K562 (cell line): ENCODE measurements around the gene DCXR. TPM values are rescaled to one million over a fixed set of nuclear protein-coding genes. Genes with fewer than 3 reads are reported as not detected.

Experiments used
- GABPA ChIP-seq: fragments of 200-800 bp; sonication (Bioruptor generic); conservative IDR thresholded peaks from 2 replicates; pipeline ENCODE4 v1.6.1; 2016; ENCODE audit warnings: low read depth, missing genetic modification characterization, missing compliant biosample characterization
- SAFB ChIP-seq: fragments of 200-400 bp; formaldehyde crosslinking; IDR thresholded peaks from 2 replicates; pipeline ENCODE4 v1.6.1; 2017; ENCODE audit warnings: low read depth, low read length, borderline replicate concordance
- SMARCA5 ChIP-seq: fragments of 450-650 bp; IDR thresholded peaks from 2 replicates; pipeline ENCODE4 v1.6.1; 2016
- ZC3H11A ChIP-seq: IDR thresholded peaks from 2 replicates; pipeline ENCODE4 v1.6.1; 2012; ENCODE audit warnings: low read depth, low read length, improper control_type of control experiment
- ZNF76 ChIP-seq: fragments of 250-450 bp; sonication (Bioruptor Pico); IDR thresholded peaks from 2 replicates; pipeline ENCODE4 v1.4.0; 2020; ENCODE audit warnings: mild to moderate bottlenecking, moderate library complexity, borderline replicate concordance
- polyA plus RNA-seq, 8 experiments: library from polyadenylated mRNA; depleted of rRNA in 4 of 8; stranded (reverse) in 5 of 8; unstranded in 3 of 8; fragments of >200 nt; fragmentation: Nextera tagmentation in 2 of 8; fragmentation: Illumina TruSeq in 1 of 8; extraction: Ambion mirVana in 2 of 8; extraction: Trizol in 1 of 8; gene quantifications; 2 replicates each; pipeline versions ENCODE4 v1.2.1 to v1.2.3, GENCODE V29; 2011 to 2014; ENCODE audit warnings: inconsistent platforms in 1 of 8, missing spikeins in 1 of 8
- total RNA-seq, 7 experiments: library from RNA; depleted of rRNA in 6 of 7; stranded (reverse); fragments of >200 nt in 6 of 7; fragmentation: Illumina TruSeq in 2 of 7; extraction: Trizol in 2 of 7; gene quantifications; 2 replicates each; pipeline versions ENCODE4 v1.2.1 to v1.2.3, GENCODE V29; 2011 to 2021; ENCODE audit warnings: low replicate concordance in 1 of 7
- TF ChIP-seq, protein P1 (sequence below), 2 experiments: fragments of 450-650 bp in 1 of 2; sonication (generic) in 1 of 2; formaldehyde crosslinking in 1 of 2; IDR thresholded peaks; 2 replicates each; pipeline versions ENCODE4 v1.7.1 to v1.9.0; 2016 to 2022; ENCODE audit warnings: inconsistent platforms in 1 of 2, mild to moderate bottlenecking in 1 of 2, missing genetic modification reagents in 1 of 2
- TF ChIP-seq, protein P2 (sequence below): IDR thresholded peaks from 2 replicates; pipeline ENCODE4 v1.6.1; 2011; ENCODE audit not compliant: insufficient read length; ENCODE audit errors: extremely low read depth

DCXR gene
- total and polyA plus RNA-seq, 9 of the 15 experiments (the other 6 are each of a cell fraction or from before 2014, with no cell fraction given), result 21.3 to 274 (median 156) TPM

DNA sequence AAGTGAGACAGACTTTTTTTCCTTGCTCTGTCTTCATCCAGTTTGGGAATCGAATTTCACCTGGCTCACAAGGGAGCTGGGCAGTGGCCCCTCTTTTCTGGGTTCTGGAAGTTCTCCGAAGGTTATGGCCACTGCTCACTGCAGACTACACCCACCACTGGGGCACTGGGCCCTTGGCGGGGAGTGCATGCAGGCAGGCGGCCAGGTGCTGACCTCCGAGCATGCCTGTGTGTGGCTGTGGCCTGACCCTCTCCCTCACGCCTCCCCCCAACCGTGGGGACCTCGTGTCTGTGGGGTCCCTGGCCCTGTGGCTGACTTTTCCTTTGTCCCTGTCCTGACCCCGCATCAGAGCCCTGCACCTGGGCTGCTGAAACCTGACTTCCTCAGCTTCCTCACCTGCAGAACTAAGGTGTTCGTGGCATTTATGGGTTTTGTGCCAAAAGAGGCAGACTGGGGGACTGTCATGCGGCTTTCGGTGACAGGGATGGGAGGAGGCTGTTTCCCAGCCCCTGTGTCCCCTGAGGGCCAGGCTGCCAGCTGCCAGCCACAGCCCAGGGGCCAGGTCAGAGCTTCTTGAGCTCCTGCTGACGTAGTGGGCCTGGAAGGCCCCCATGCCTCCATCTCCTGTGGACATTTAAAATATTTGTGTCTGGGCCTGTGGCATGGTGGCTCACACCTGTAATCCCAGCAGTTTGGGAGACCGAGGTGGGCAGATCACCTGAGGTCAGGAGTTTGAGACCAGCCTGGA, 38.6 kb downstream of the DCXR start (continued):
- TF ChIP-seq, protein P1, sequence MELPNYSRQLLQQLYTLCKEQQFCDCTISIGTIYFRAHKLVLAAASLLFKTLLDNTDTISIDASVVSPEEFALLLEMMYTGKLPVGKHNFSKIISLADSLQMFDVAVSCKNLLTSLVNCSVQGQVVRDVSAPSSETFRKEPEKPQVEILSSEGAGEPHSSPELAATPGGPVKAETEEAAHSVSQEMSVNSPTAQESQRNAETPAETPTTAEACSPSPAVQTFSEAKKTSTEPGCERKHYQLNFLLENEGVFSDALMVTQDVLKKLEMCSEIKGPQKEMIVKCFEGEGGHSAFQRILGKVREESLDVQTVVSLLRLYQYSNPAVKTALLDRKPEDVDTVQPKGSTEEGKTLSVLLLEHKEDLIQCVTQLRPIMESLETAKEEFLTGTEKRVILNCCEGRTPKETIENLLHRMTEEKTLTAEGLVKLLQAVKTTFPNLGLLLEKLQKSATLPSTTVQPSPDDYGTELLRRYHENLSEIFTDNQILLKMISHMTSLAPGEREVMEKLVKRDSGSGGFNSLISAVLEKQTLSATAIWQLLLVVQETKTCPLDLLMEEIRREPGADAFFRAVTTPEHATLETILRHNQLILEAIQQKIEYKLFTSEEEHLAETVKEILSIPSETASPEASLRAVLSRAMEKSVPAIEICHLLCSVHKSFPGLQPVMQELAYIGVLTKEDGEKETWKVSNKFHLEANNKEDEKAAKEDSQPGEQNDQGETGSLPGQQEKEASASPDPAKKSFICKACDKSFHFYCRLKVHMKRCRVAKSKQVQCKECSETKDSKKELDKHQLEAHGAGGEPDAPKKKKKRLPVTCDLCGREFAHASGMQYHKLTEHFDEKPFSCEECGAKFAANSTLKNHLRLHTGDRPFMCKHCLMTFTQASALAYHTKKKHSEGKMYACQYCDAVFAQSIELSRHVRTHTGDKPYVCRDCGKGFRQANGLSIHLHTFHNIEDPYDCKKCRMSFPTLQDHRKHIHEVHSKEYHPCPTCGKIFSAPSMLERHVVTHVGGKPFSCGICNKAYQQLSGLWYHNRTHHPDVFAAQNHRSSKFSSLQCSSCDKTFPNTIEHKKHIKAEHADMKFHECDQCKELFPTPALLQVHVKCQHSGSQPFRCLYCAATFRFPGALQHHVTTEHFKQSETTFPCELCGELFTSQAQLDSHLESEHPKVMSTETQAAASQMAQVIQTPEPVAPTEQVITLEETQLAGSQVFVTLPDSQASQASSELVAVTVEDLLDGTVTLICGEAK (IDR thresholded peaks at IDR 0.05), result no peak
- TF ChIP-seq, protein P1 (CRISPR knock-in tag; IDR thresholded peaks at IDR 0.05), result no peak
- TF ChIP-seq, protein P2, sequence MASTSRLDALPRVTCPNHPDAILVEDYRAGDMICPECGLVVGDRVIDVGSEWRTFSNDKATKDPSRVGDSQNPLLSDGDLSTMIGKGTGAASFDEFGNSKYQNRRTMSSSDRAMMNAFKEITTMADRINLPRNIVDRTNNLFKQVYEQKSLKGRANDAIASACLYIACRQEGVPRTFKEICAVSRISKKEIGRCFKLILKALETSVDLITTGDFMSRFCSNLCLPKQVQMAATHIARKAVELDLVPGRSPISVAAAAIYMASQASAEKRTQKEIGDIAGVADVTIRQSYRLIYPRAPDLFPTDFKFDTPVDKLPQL, result no peak
- TF ChIP-seq SMARCA5, result no peak
- TF ChIP-seq GABPA (tag), result no peak
- no peak for TF ChIP-seq ZC3H11A
- TF ChIP-seq ZNF76 (CRISPR knock-in tag), result no peak
- no peak for TF ChIP-seq SAFB
